ENCODE measurements around the gene EMCN.
A peak's percentile ranks its signal among the peaks of the same experiment; 100 is the strongest.

The EMCN gene

GRCh38 chr4:100424376-100424775 lies 93.4 kb downstream of the EMCN start:
- no peak overlapping the region for H4K8ac ChIP-seq (ENCODE audit: low read depth, low read length)
- H3K36me3 ChIP-seq (replicated peaks in 1 of 2; ENCODE audit: control insufficient read depth in 2 of 2, insufficient read depth in 2 of 2, low read length in 2 of 2): no peaks in the 10 kb centered on the region
- no peaks in the 10 kb centered on the region for H3K27me3 ChIP-seq (ENCODE audit: control insufficient read depth in 3 of 3, insufficient read depth in 3 of 3, low read depth in 1 of 3, low read length in 3 of 3)
- DNase-seq (ENCODE audit: low spot score): no peak
- H3K4ac ChIP-seq (ENCODE audit: low read length): no peak overlapping the region
- H2BK12ac ChIP-seq (ENCODE audit: low read length): no peak overlapping the region
- no peak overlapping the region for H2AFZ ChIP-seq (ENCODE audit: low read length)
- no peaks in the 10 kb centered on the region for H3K79me1 ChIP-seq (ENCODE audit: low read depth, low read length)
- H4K91ac ChIP-seq (ENCODE audit: low read depth, low read length, poor library complexity): no peak overlapping the region
- no peak overlapping the region for H3K18ac ChIP-seq (ENCODE audit: low read length)
- no peak overlapping the region for H3K27ac ChIP-seq (replicated peaks; ENCODE audit: low read length)
- no peak overlapping the region for H3K9ac ChIP-seq (ENCODE audit: low read depth, low read length, poor library complexity)
- H2BK120ac ChIP-seq (ENCODE audit: low read depth, low read length): no peak overlapping the region
- H3K9me3 ChIP-seq (replicated peaks in 1 of 2; ENCODE audit: control insufficient read depth in 2 of 2, insufficient read depth in 1 of 2, low read depth in 1 of 2, low read length in 2 of 2): no peaks in the 10 kb centered on the region
- no peaks in the 10 kb centered on the region for H3K4me1 ChIP-seq (ENCODE audit: control insufficient read depth in 2 of 2, insufficient read depth in 1 of 2, low read depth in 1 of 2, low read length in 2 of 2)
- H3K23ac ChIP-seq (ENCODE audit: low read depth, low read length, poor library complexity): no peak overlapping the region
- no peak overlapping the region for H3K4me3 ChIP-seq (ENCODE audit: low read length in 2 of 2)
- H2BK5ac ChIP-seq (ENCODE audit: low read length): no peak overlapping the region
- WGBS, 2 donors (ENCODE audit: extremely low coverage in 2 of 2, insufficient read length in 2 of 2, insufficient replicate concordance in 1 of 2): no CpG with 5 or more reads among the region's 4 CpGs
- H2BK15ac ChIP-seq (ENCODE audit: low read length): no peak overlapping the region
- no peak overlapping the region for H2AK5ac ChIP-seq (ENCODE audit: low read depth, low read length)
- H3K4me2 ChIP-seq (ENCODE audit: insufficient read depth, low read length, poor library complexity, severe bottlenecking): no peak overlapping the region
- no peak overlapping the region for H3K14ac ChIP-seq (ENCODE audit: low read length)

GRCh38 chr4:100422894-100423293 lies 94.9 kb downstream of the EMCN start:
- Histone ChIP-seq H4K91ac (ENCODE audit: low read depth, low read length, poor library complexity) (no peak overlapping the region), H3K79me1 (ENCODE audit: low read depth, low read length) (no peaks in the 10 kb centered on the region)
- WGBS, 2 donors (ENCODE audit: extremely low coverage in 2 of 2, insufficient read length in 2 of 2, insufficient replicate concordance in 1 of 2): no CpG with 5 or more reads among the region's 1 CpG

GRCh38 chr4:100421361-100421978 lies 96.4 kb downstream of the EMCN start:
- Histone ChIP-seq H3K4me1 (ENCODE audit: control insufficient read depth in 2 of 2, insufficient read depth in 1 of 2, low read depth in 1 of 2, low read length in 2 of 2) (no peaks in the 10 kb centered on the region), H3K18ac (ENCODE audit: low read length) (no peak overlapping the region), H2AFZ (ENCODE audit: low read length) (no peak overlapping the region), H3K9ac (ENCODE audit: low read depth, low read length, poor library complexity) (no peak overlapping the region), H2AK5ac (ENCODE audit: low read depth, low read length) (no peak overlapping the region), H3K27me3 (ENCODE audit: control insufficient read depth in 3 of 3, insufficient read depth in 3 of 3, low read depth in 1 of 3, low read length in 3 of 3) (no peaks in the 10 kb centered on the region), H3K79me1 (ENCODE audit: low read depth, low read length) (no peaks in the 10 kb centered on the region), H3K14ac (ENCODE audit: low read length) (no peak overlapping the region), H3K4me2 (ENCODE audit: insufficient read depth, low read length, poor library complexity, severe bottlenecking) (no peak overlapping the region), H3K9me3 (replicated peaks in 1 of 2; ENCODE audit: control insufficient read depth in 2 of 2, insufficient read depth in 1 of 2, low read depth in 1 of 2, low read length in 2 of 2) (no peaks in the 10 kb centered on the region), H2BK12ac (ENCODE audit: low read length) (no peak overlapping the region), H3K27ac (replicated peaks; ENCODE audit: low read length) (no peak overlapping the region), H3K36me3 (replicated peaks in 1 of 2; ENCODE audit: control insufficient read depth in 2 of 2, insufficient read depth in 2 of 2, low read length in 2 of 2) (no peaks in the 10 kb centered on the region), H4K91ac (ENCODE audit: low read depth, low read length, poor library complexity) (no peak overlapping the region), H2BK120ac (ENCODE audit: low read depth, low read length) (no peak overlapping the region), H2BK5ac (ENCODE audit: low read length) (no peak overlapping the region), H2BK15ac (ENCODE audit: low read length) (no peak overlapping the region), H3K4ac (ENCODE audit: low read length) (no peak overlapping the region), H3K4me3 (ENCODE audit: low read length in 2 of 2) (no peak overlapping the region), H3K23ac (ENCODE audit: low read depth, low read length, poor library complexity) (no peak overlapping the region), H4K8ac (ENCODE audit: low read depth, low read length) (no peak overlapping the region)
- DNase-seq (ENCODE audit: low spot score): peak; percentile 14
- WGBS, 2 donors (ENCODE audit: extremely low coverage in 2 of 2, insufficient read length in 2 of 2, insufficient replicate concordance in 1 of 2): no CpG with 5 or more reads among the region's 3 CpGs

More at GRCh38 chr4:100422894-100423293, 94.9 kb downstream of the EMCN start:
- H3K4ac ChIP-seq (ENCODE audit: low read length): no peak overlapping the region
- no peaks in the 10 kb centered on the region for H3K27me3 ChIP-seq (ENCODE audit: control insufficient read depth in 3 of 3, insufficient read depth in 3 of 3, low read depth in 1 of 3, low read length in 3 of 3)
- H3K14ac ChIP-seq (ENCODE audit: low read length): no peak overlapping the region
- H3K4me2 ChIP-seq (ENCODE audit: insufficient read depth, low read length, poor library complexity, severe bottlenecking): no peak overlapping the region
- no peak overlapping the region for H2AFZ ChIP-seq (ENCODE audit: low read length)
- H3K4me1 ChIP-seq (ENCODE audit: control insufficient read depth in 2 of 2, insufficient read depth in 1 of 2, low read depth in 1 of 2, low read length in 2 of 2): no peaks in the 10 kb centered on the region
- no peak overlapping the region for H3K18ac ChIP-seq (ENCODE audit: low read length)
- H2BK120ac ChIP-seq (ENCODE audit: low read depth, low read length): no peak overlapping the region
- H3K9ac ChIP-seq (ENCODE audit: low read depth, low read length, poor library complexity): no peak overlapping the region
- H3K9me3 ChIP-seq (replicated peaks in 1 of 2; ENCODE audit: control insufficient read depth in 2 of 2, insufficient read depth in 1 of 2, low read depth in 1 of 2, low read length in 2 of 2): no peaks in the 10 kb centered on the region
- H2BK12ac ChIP-seq (ENCODE audit: low read length): no peak overlapping the region
- no peak overlapping the region for H2BK15ac ChIP-seq (ENCODE audit: low read length)
- no peaks in the 10 kb centered on the region for H3K36me3 ChIP-seq (replicated peaks in 1 of 2; ENCODE audit: control insufficient read depth in 2 of 2, insufficient read depth in 2 of 2, low read length in 2 of 2)
- no peak overlapping the region for H2BK5ac ChIP-seq (ENCODE audit: low read length)
- DNase-seq (ENCODE audit: low spot score): no peak
- no peak overlapping the region for H3K4me3 ChIP-seq (ENCODE audit: low read length in 2 of 2)
- no peak overlapping the region for H2AK5ac ChIP-seq (ENCODE audit: low read depth, low read length)
- H3K27ac ChIP-seq (replicated peaks; ENCODE audit: low read length): no peak overlapping the region
- no peak overlapping the region for H4K8ac ChIP-seq (ENCODE audit: low read depth, low read length)
- H3K23ac ChIP-seq (ENCODE audit: low read depth, low read length, poor library complexity): no peak overlapping the region

GRCh38 chr4:100420571-100420970 lies 97.3 kb downstream of the EMCN start:
- Histone ChIP-seq H3K27me3 (ENCODE audit: control insufficient read depth in 3 of 3, insufficient read depth in 3 of 3, low read depth in 1 of 3, low read length in 3 of 3) (no peaks in the 10 kb centered on the region), H3K9ac (ENCODE audit: low read depth, low read length, poor library complexity) (no peak overlapping the region), H3K79me1 (ENCODE audit: low read depth, low read length) (no peaks in the 10 kb centered on the region), H3K4me2 (ENCODE audit: insufficient read depth, low read length, poor library complexity, severe bottlenecking) (no peak overlapping the region), H3K23ac (ENCODE audit: low read depth, low read length, poor library complexity) (no peak overlapping the region), H2BK120ac (ENCODE audit: low read depth, low read length) (no peak overlapping the region), H2AK5ac (ENCODE audit: low read depth, low read length) (no peak overlapping the region), H4K8ac (ENCODE audit: low read depth, low read length) (no peak overlapping the region), H3K9me3 (replicated peaks in 1 of 2; ENCODE audit: control insufficient read depth in 2 of 2, insufficient read depth in 1 of 2, low read depth in 1 of 2, low read length in 2 of 2) (no peaks in the 10 kb centered on the region), H2AFZ (ENCODE audit: low read length) (no peak overlapping the region), H3K18ac (ENCODE audit: low read length) (no peak overlapping the region), H2BK15ac (ENCODE audit: low read length) (no peak overlapping the region), H3K36me3 (replicated peaks in 1 of 2; ENCODE audit: control insufficient read depth in 2 of 2, insufficient read depth in 2 of 2, low read length in 2 of 2) (no peaks in the 10 kb centered on the region), H3K4me3 (ENCODE audit: low read length in 2 of 2) (no peak overlapping the region), H3K14ac (ENCODE audit: low read length) (no peak overlapping the region), H3K27ac (replicated peaks; ENCODE audit: low read length) (no peak overlapping the region), H3K4ac (ENCODE audit: low read length) (no peak overlapping the region), H4K91ac (ENCODE audit: low read depth, low read length, poor library complexity) (no peak overlapping the region), H2BK12ac (ENCODE audit: low read length) (no peak overlapping the region), H3K4me1 (ENCODE audit: control insufficient read depth in 2 of 2, insufficient read depth in 1 of 2, low read depth in 1 of 2, low read length in 2 of 2) (no peaks in the 10 kb centered on the region), H2BK5ac (ENCODE audit: low read length) (no peak overlapping the region)
- no CpG with 5 or more reads among the region's 2 CpGs for WGBS, 2 donors (ENCODE audit: extremely low coverage in 2 of 2, insufficient read length in 2 of 2, insufficient replicate concordance in 1 of 2)
- no peak for DNase-seq (ENCODE audit: low spot score)
